H9 (cell line): ENCODE results near the gene CEP164. TPM values are rescaled to one million over a fixed set of nuclear protein-coding genes. Genes with fewer than 3 reads are reported as not detected.
A peak's percentile ranks its signal among the peaks of the same experiment; 100 is the strongest.

ENCODE experiments used
- DNase-seq: peaks from one replicate; pipeline ENCODE4 v3.0.0-alpha.2; 2017
- H2AFZ ChIP-seq: one replicate; pipeline ENCODE4 v1.6.1; 2013; ENCODE audit warnings: mild to moderate bottlenecking, low read length, control low read depth, moderate library complexity
- H2AK5ac ChIP-seq: 2 replicates; pipeline ENCODE4 v1.6.1; 2013; ENCODE audit warnings: low read length, control low read depth, mixed read lengths; ENCODE audit not compliant: insufficient read length
- H2BK120ac ChIP-seq: one replicate; pipeline ENCODE4 v1.6.1; 2013; ENCODE audit warnings: low read depth, mild to moderate bottlenecking, low read length, control low read depth, inconsistent platforms; ENCODE audit not compliant: poor library complexity, severe bottlenecking
- H2BK12ac ChIP-seq: 2 replicates; pipeline ENCODE4 v1.6.1; 2013; ENCODE audit warnings: low read length, control low read depth, mixed read lengths, low read depth; ENCODE audit not compliant: insufficient read length
- H2BK15ac ChIP-seq: 2 replicates; pipeline ENCODE4 v1.6.1; 2013; ENCODE audit warnings: low read depth, low read length, control low read depth
- H2BK20ac ChIP-seq: one replicate; pipeline ENCODE4 v1.6.1; 2013; ENCODE audit warnings: low read depth, mild to moderate bottlenecking, low read length, control low read depth, inconsistent platforms; ENCODE audit not compliant: poor library complexity, severe bottlenecking
- H2BK5ac ChIP-seq: 2 replicates; pipeline ENCODE4 v1.6.1; 2013; ENCODE audit warnings: low read length, control low read depth, mixed read lengths; ENCODE audit not compliant: insufficient read length
- H3K14ac ChIP-seq: 2 replicates; pipeline ENCODE4 v1.6.1; 2013; ENCODE audit warnings: low read length, control low read depth; ENCODE audit not compliant: insufficient read depth
- H3K18ac ChIP-seq: 2 replicates; pipeline ENCODE4 v1.6.1; 2013; ENCODE audit warnings: low read depth, mild to moderate bottlenecking, mixed read lengths, low read length, control low read depth; ENCODE audit not compliant: insufficient read length
- H3K23ac ChIP-seq: 2 replicates; pipeline ENCODE4 v1.6.1; 2013; ENCODE audit warnings: low read length, control low read depth, mixed read lengths, low read depth; ENCODE audit not compliant: insufficient read length
- H3K23me2 ChIP-seq: 2 replicates; pipeline ENCODE4 v1.6.1; 2013; ENCODE audit warnings: low read depth, mild to moderate bottlenecking, mixed read lengths, low read length, control low read depth; ENCODE audit not compliant: insufficient read length, poor library complexity, severe bottlenecking
- H3K27ac ChIP-seq: 2 replicates; pipeline ENCODE4 v1.5.1; 2013; ENCODE audit warnings: low read length, control low read depth, mixed read lengths, low read depth; ENCODE audit not compliant: insufficient read length
- H3K27me3 ChIP-seq: 2 replicates; pipeline ENCODE4 v1.6.1; 2013; ENCODE audit warnings: low read length, control low read depth, inconsistent platforms; ENCODE audit not compliant: insufficient read depth
- H3K4ac ChIP-seq: 2 replicates; pipeline ENCODE4 v1.6.1; 2013; ENCODE audit warnings: low read depth, mild to moderate bottlenecking, control low read depth, inconsistent platforms, low read length, moderate library complexity
- H3K4me1 ChIP-seq: 2 replicates; pipeline ENCODE4 v1.6.1; 2013; ENCODE audit warnings: low read length, control low read depth, inconsistent platforms; ENCODE audit not compliant: insufficient read depth
- H3K4me2 ChIP-seq: 2 replicates; pipeline ENCODE4 v1.6.1; 2013; ENCODE audit warnings: low read length, control low read depth, mixed read lengths; ENCODE audit not compliant: insufficient read length, insufficient read depth
- H3K56ac ChIP-seq: 2 replicates; pipeline ENCODE4 v1.6.1; 2013; ENCODE audit warnings: low read depth, mild to moderate bottlenecking, mixed read lengths, low read length, control low read depth; ENCODE audit not compliant: insufficient read length
- H3K79me1 ChIP-seq: 2 replicates; pipeline ENCODE4 v1.6.1; 2013; ENCODE audit warnings: low read depth, mild to moderate bottlenecking, moderate library complexity, low read length, control low read depth, inconsistent platforms; ENCODE audit not compliant: insufficient read depth, poor library complexity, severe bottlenecking
- H3K79me2 ChIP-seq: 2 replicates; pipeline ENCODE4 v1.6.1; 2013; ENCODE audit warnings: low read length, control low read depth, inconsistent platforms; ENCODE audit not compliant: insufficient read depth
- H3K9ac ChIP-seq: 2 replicates; pipeline ENCODE4 v1.6.1; 2013; ENCODE audit warnings: low read length, control low read depth, mixed read lengths; ENCODE audit not compliant: insufficient read length; ENCODE audit errors: extremely low read depth
- H3K9me3 ChIP-seq: one replicate; pipeline ENCODE4 v1.6.1; 2013; ENCODE audit warnings: low read depth, low read length, inconsistent platforms; ENCODE audit not compliant: control insufficient read depth
- H3T11ph ChIP-seq: one replicate; pipeline ENCODE4 v1.6.1; 2013; ENCODE audit warnings: mild to moderate bottlenecking, low read length, control low read depth, inconsistent platforms
- H4K20me1 ChIP-seq: one replicate; pipeline ENCODE4 v1.6.1; 2013; ENCODE audit not compliant: control insufficient read depth, insufficient read length, insufficient read depth
- H4K5ac ChIP-seq: 2 replicates; pipeline ENCODE4 v1.6.1; 2013; ENCODE audit warnings: low read depth, mild to moderate bottlenecking, mixed read lengths, low read length, control low read depth; ENCODE audit not compliant: insufficient read length
- H4K8ac ChIP-seq: replicated peaks from 2 replicates; pipeline ENCODE4 v1.6.1; 2013; ENCODE audit warnings: low read length, control low read depth, mixed read lengths, low read depth; ENCODE audit not compliant: insufficient read length
- H4K91ac ChIP-seq: 2 replicates; pipeline ENCODE4 v1.6.1; 2013; ENCODE audit warnings: low read depth, mild to moderate bottlenecking, moderate library complexity, mixed read lengths, low read length, control low read depth; ENCODE audit not compliant: insufficient read length
- H3K27ac Mint-ChIP-seq, 3 experiments: 2 replicates in 2 of 3; 3 replicates in 1 of 3; pipeline ENCODE4 v1.8.0; 2020 to 2021; ENCODE audit warnings: mixed read lengths in 3 of 3, mild to moderate bottlenecking in 1 of 3, moderate library complexity in 1 of 3
- H3K27me3 Mint-ChIP-seq: 2 replicates; pipeline ENCODE4 v1.8.0; 2021; ENCODE audit warnings: low read depth, mild to moderate bottlenecking, moderate library complexity, mixed read lengths
- H3K36me3 Mint-ChIP-seq, 3 experiments: 2 replicates in 2 of 3; 3 replicates in 1 of 3; pipeline ENCODE4 v1.8.0; 2020 to 2021; ENCODE audit warnings: low read depth in 3 of 3, mixed read lengths in 3 of 3; ENCODE audit not compliant: insufficient read depth in 1 of 3
- H3K4me1 Mint-ChIP-seq, 2 experiments: 2 replicates each; pipeline ENCODE4 v1.8.0; 2020; ENCODE audit warnings: mixed read lengths in 2 of 2
- H3K4me3 Mint-ChIP-seq, 2 experiments: 2 replicates in 1 of 2; 3 replicates in 1 of 2; pipeline ENCODE4 v1.8.0; 2020 to 2021; ENCODE audit warnings: mild to moderate bottlenecking in 2 of 2, mixed read lengths in 2 of 2, moderate library complexity in 1 of 2
- H3K9me3 Mint-ChIP-seq, 2 experiments: 2 replicates in 1 of 2; 3 replicates in 1 of 2; pipeline ENCODE4 v1.8.0; 2020; ENCODE audit warnings: mild to moderate bottlenecking in 2 of 2, mixed read lengths in 2 of 2, moderate library complexity in 1 of 2
- WGBS: extraction: QIAGEN DNeasy Blood & Tissue Kit; methylation state at CpG from one replicate; pipeline ENCODE4 v1.1.7; 2013; ENCODE audit warnings: missing lambda C conversion rate, low lambda C conversion rate, mixed read lengths; ENCODE audit not compliant: insufficient read length; ENCODE audit errors: extremely low coverage; 5-methylcytosine and 5-hydroxymethylcytosine counted together
- total RNA-seq: library from RNA; stranded (reverse); gene quantifications from 2 replicates; pipeline ENCODE4 v1.2.1, GENCODE V29; 2021
- TF ChIP-seq, protein P1 (sequence below): fragments of 200-600 bp; sonication (generic); conservative IDR thresholded peaks from 3 replicates; pipeline ENCODE4 v1.8.0; 2021; ENCODE audit warnings: antibody characterized with exemption, mild to moderate bottlenecking

CEP164 gene
- total RNA-seq, 1 experiment from 2014 or later = 24.9 TPM

DNA sequence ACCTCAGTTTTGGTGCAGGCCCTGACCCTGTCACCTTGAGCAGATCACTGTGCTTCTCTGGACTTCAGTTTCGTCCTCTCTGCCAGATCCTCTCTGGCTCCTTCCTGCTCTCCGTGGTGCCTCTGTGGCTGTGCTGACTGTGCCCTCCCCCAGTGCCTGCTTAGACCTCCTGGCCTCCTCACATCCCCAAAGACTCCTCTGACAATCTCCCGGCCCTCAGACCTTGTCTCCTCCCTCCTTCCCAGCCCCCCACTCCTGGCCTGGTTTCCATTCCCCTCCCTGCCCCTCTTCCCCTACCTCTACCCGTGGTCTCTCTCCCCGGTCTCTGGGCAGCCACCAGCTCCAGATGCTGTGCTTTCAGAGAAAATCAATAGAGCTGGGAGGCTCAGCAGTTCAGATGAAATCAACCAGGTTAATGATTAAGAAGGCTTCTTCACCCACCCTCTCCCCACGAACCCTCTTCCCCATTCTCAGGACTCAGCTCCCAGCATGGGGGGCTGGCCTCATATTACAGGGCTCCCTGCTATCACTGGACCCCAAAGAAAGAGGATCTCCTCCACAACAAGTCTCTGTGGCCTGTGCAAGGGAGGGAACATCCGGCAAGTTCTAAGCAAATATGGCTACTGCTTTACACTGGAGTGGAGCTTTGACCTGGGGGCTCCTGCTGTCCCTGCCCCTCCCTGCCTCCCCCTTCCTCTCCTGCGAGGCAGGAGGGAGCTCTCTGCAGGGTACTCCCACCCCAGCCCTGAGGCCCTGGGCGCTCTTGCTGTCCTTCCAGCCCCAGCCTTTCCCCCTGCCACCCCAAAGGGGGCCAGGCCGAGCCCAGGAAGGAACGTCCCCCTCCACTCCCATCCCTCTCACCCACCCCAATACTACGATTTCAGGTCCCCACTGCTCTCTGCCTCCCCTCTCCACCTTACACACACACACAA lies 28.0 kb upstream of the CEP164 start:
- no peak overlapping the region for H4K91ac ChIP-seq
- H3K9me3 Mint-ChIP-seq = no peaks in the 10 kb centered on the region
- no peak overlapping the region for H3K27ac ChIP-seq
- H3K27ac Mint-ChIP-seq = peak overlapping the region; percentile 34 to 75 (median 51); a peak in 5 of 7 replicates
- H4K5ac ChIP-seq = no peak overlapping the region
- 0 out of 7 replicates have a peak, but pooled peaks cover 0 to 2% (median 0%) of the 10 kb centered on the region in 3 experiments for H3K36me3 Mint-ChIP-seq
- H3K4me3 Mint-ChIP-seq = peak overlapping the region in 1 of 2 experiments; percentile 21; a peak in 1 of 5 replicates
- H3K4me1 Mint-ChIP-seq = peaks cover 38% of the 10 kb centered on the region in 2 experiments
- H3K56ac ChIP-seq = no peak overlapping the region
- H3K14ac ChIP-seq = peak overlapping the region; percentile 17
- H2BK5ac ChIP-seq = no peak overlapping the region
- H2AK5ac ChIP-seq = no peak overlapping the region
- no peak overlapping the region for H4K8ac ChIP-seq
- H3K27me3 Mint-ChIP-seq = no peaks in the 10 kb centered on the region; the same call in 1 of the 2 replicates
- H3K23me2 ChIP-seq = no peaks in the 10 kb centered on the region
- TF ChIP-seq, protein P1, sequence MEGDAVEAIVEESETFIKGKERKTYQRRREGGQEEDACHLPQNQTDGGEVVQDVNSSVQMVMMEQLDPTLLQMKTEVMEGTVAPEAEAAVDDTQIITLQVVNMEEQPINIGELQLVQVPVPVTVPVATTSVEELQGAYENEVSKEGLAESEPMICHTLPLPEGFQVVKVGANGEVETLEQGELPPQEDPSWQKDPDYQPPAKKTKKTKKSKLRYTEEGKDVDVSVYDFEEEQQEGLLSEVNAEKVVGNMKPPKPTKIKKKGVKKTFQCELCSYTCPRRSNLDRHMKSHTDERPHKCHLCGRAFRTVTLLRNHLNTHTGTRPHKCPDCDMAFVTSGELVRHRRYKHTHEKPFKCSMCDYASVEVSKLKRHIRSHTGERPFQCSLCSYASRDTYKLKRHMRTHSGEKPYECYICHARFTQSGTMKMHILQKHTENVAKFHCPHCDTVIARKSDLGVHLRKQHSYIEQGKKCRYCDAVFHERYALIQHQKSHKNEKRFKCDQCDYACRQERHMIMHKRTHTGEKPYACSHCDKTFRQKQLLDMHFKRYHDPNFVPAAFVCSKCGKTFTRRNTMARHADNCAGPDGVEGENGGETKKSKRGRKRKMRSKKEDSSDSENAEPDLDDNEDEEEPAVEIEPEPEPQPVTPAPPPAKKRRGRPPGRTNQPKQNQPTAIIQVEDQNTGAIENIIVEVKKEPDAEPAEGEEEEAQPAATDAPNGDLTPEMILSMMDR = no peak
- no peak overlapping the region for H3K9ac ChIP-seq
- H3K4me2 ChIP-seq = no peak overlapping the region
- H2BK120ac ChIP-seq = no peak overlapping the region
- no peak overlapping the region for H2BK20ac ChIP-seq
- no peak overlapping the region for H3K23ac ChIP-seq
- H3K79me2 ChIP-seq = no peaks in the 10 kb centered on the region
- H2AFZ ChIP-seq = no peak overlapping the region
- H4K20me1 ChIP-seq = no peaks in the 10 kb centered on the region
- no peaks in the 10 kb centered on the region for H3K9me3 ChIP-seq
- no peaks in the 10 kb centered on the region for H3K79me1 ChIP-seq
- H2BK12ac ChIP-seq = no peak overlapping the region
- H3K18ac ChIP-seq = peak overlapping the region; percentile 19
- H2BK15ac ChIP-seq = no peak overlapping the region
- H3K27me3 ChIP-seq = no peaks in the 10 kb centered on the region
- H3K4ac ChIP-seq = no peak overlapping the region
- WGBS = no CpG with 5 or more reads among the region's 12 CpGs
- H3K4me1 ChIP-seq = peaks cover 7% of the 10 kb centered on the region; the same call in 1 of the 2 replicates
- no peak overlapping the region for H3T11ph ChIP-seq
- DNase-seq = no peak
